HG02970 (cell line): ENCODE measurements around the gene VPS50.
"Not testable (repeated sequence)": the region's sequence is repeated elsewhere in the genome, so short reads cannot be mapped to it uniquely, and the experiment has no call there.

ENCODE experiments used
- ATAC-seq: cut with Tn5 transposase; IDR thresholded peaks from one replicate; pipeline ENCODE4 v1.9.1; 2021; ENCODE audit warnings: mild to moderate bottlenecking, moderate library complexity, moderate number of reproducible peaks; ENCODE audit not compliant: unreplicated experiment, low FRiP score

VPS50 gene

DNA sequence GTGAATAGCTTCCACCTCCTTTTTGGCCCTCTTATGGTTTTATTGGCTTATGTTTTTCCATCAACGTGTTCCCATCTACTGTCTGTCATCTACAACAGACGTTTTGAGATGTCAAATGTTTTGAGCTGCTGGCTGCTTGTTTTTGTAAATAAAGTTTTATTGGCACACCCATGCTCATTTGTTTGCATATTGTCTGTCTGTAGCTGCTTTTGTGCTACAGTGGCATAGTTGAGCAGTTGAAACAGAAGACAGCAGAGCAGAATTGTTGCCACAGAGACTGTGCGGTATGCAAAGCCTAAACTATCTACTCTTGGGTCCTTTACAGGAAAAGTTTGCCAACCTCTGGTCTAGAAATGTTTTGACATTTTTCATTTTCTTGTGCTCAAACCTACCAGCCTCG, 88.7 kb downstream of the VPS50 start:
- no peak for ATAC-seq

DNA sequence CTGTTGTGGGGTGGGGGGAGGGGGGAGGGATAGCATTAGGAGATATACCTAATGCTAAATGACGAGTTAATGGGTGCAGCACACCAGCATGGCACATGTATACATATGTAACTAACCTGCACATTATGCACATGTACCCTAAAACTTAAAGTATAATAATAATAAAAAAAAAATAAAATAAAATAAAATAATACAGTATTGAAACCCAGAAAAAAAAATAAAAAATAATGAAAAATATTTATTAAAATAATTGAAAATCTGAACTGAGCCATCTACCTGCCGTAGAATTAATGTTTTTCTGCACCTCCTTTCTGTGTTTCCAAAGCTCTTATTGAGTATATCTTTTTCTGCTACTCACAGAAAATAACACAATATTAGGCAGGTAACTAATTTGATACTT, 94.1 kb downstream of the VPS50 start:
- ATAC-seq = not testable (repeated sequence)

DNA sequence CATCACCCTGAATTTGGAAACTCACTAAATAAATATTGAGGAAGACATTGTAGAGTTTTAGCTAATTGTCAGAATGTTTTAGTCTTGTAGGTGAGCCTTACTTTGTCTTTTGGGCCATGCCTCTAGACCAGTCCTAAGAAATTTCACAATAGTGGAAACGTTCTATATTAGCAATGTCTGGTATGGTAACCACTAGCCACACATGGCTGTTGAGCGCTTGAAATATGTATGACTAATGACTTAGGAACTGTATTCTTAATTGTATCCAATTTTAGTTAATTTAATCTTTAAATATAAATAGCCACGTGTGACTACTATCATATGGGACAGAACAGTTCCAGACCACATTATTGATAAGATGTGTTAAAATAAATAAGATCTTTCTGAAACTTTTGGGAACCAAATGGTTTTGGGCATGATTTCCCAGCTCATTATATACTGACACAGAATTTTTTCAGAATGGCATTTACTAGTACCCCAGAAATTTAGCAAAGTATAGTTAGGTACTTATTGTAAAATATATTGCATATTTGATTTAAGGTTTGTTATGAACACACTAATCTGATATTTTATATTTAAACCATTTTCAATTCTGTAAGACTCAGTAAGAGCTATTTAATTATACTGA, 95.0 kb downstream of the VPS50 start:
- no peak for ATAC-seq

DNA sequence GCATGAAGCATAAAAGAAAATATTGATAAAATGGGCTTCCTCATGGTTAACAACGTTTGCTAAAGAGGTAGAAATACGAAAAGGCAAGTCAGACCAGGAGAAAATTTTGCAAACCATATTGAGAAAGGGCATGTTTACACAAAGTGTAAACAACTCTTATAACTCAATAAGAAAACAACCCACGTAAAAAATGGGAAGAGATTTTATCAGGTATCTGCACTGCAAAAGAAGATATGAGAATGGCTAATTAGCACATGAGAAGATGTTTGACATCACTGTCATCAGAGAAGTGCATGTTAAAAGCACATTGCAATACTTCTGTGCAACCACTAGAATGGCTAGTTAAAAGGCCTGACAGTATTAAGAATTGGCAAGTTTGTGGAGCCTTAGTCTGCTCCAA, 99.5 kb downstream of the VPS50 start:
- no peak for ATAC-seq

DNA sequence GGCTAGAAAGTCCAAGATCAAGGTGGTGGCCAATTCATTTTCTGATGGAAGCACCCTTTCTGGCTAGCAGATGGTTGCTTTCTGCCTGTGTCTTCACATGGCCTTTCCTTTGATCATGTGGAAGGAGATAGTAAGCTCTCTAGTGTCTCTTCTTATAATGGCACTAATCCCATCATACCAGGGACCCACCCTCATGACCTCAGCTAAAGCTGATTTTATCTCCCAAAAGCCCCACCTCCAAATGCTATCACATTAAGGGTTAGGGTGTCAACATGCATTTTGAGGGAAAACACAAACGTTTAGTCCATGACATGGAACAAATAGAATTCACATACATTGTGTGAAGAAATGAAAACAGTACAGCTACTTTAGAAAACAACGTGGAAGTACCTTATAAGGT, 100.0 kb downstream of the VPS50 start:
- no peak for ATAC-seq

DNA sequence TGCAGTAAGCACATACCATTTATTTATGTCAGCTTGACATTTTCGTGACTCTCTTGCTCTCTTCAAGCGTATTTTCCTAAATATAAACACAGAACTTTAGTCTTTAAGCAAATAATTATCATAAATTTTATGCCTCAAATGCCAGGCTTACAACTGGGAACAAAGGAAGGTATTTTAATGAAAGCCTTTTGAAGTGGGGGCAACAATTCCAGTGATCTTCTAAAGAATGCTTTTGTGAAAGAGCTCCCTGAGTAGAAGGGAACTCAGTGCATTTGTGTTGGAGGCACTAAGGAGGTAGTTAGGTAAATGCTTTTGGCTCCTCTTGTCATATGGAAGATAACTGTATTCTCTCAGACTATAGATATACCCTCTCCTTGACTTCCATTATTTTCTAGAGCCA, 104.9 kb downstream of the VPS50 start:
- ATAC-seq = no peak

DNA sequence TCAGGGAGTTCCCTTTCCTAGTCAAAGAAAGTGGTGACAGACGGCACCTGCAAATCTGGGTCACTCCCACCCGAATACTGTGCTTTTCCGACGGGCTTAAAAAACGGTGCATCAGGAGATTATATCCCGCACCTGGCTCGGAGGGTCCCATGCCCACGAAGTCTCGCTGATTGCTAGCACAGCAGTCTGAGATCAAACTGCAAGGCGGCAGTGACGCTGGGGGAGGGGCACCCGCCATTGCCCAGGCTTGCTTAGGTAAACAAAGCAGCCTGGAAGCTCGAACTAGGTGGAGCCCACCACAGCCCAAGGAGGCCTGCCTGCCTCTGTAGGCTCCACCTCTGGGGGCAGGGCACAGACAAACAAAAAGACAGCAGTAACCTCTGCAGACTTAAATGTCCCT, 110.0 kb downstream of the VPS50 start:
- ATAC-seq = not testable (repeated sequence)

DNA sequence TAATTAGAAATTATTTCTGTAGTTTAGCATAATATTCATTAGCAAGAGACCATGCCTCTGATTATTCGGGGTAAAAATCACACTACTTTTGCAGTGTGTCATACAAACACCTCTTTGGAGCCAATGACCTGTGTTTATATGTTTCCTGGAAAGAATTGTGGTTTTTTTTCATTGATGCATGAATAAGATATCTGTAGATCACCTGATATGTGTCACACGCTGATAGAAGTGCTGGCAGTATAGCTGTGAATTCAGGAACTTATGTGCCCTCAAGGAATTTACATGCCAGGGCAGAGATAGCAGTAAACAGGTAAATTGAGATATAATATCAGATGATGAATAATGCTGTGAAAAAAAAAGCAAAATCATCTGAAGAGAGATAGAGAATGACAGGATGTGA, 118.2 kb downstream of the VPS50 start:
- ATAC-seq = no peak

DNA sequence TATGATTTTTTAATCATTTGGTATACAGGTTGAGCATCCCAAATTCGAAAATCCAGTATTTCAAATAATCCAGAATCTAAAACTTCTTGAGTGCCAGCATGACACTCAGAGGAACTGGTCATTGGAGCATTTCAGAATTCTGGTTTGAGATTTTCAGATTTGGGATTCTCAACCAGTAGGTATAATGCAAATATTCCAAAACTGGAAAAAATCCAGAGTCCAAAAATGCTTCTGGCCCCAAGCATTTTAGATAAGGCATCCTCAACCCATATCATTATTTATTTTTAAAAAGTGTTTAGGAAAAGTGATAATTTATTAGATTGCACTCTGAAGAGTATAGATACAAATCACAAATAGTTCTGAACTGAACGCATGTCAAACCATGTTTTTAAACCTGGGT, 120.7 kb downstream of the VPS50 start:
- no peak for ATAC-seq

DNA sequence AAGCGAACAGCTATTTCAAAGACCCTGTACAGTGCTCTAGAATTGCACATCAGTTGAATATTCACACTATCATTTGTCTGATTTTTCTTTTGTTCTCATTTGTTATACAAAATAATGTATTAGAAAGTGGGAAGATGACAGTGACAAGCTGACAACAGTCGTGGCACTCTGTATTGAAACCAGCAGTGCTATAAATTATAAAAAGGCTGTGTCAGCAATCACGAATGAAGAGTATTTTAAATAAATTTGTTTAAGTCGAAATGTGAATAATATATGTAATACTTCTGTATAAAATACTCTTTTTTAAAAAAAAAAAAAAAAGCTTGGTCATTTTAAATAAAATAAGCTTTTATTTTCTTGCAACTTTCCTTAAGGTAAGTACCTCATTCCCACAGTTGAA, 122.6 kb downstream of the VPS50 start:
- no peak for ATAC-seq

DNA sequence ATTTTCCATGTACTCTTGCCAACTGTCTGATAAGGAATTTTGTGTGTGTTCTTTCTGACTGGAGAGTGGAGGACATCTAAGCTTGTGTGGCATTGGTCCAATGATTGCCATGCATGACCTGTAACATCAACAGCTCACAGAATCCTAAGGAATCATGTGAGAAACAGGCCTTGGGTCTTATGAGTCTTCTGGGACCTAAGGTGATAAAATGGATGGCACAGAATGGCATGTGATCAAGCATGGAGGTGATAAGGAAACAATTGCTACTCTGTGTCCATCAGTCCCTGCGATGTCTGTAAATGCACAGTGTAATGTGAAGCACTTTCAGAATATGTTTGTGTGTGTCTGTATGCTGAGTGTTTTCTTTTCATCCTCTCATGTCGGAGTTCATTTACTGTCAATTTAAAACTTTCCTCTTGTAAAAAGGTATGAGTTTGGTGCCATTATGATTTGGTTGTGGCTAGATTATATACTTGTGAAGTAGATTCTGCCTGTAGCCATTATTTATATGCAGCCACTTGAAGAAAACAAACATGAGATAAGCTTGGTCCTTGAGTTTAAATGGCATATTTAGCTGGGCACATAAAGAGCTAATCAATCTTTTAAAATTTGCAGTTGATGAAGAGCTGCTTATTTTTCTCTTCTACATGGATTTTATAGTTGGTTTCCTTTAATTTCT, 127.5 kb downstream of the VPS50 start:
- ATAC-seq = no peak

DNA sequence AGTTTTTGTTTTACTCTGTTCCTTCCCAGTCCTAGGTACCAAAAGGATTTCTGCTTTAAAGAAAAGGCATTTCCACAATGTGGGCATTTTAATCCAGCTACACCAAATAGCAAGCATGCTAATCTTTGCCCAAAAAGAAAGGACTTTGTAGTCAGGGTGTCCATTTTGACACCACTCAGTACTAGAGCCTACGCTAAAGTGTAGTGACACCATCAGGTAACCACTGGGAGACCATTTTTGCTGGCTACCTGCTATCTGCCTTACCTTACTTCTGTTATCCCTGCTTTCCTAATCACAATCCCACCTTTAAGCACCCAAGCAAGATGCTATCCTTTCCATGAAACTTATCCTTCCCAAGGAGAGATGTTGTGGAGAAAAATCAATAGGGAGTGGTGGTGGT, 129.7 kb downstream of the VPS50 start:
- no peak for ATAC-seq

DNA sequence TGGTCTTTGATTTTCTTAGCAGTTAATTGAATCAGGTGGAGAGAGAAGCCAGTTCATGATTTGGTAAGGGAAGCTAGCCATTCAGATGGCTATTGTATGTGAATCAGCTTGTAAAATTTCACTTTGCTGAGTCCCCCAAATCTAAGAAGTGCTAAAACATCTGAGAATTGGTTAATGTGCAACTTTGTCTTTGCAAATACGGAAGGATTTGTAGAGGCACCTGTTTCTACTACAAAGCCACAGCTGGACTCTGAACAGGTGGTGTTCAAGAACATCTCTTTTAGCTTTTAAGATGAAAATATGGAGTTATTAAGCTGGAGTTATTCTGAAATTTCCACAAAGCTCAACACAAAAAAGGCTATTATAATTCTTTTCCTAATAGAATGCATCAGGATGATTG, 132.6 kb downstream of the VPS50 start:
- no peak for ATAC-seq

DNA sequence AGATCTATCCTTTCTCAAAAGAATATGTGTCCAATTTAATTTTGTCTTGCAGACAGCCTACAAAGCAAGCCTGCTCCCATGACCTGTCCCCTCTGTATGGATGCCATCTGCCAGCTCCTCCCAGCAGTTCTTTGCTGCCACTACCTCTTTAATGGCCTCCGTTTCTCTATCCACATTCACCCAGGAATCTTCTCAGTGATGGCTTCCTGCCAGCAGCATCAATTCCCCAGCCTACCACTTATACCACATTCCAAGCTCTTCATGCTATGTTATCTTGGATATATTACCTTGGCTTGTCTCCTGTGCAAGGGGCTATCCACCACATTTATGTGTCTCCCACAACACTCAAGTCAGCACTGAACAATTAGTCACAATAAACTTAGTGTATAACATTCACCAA, 133.2 kb downstream of the VPS50 start:
- ATAC-seq = no peak

DNA sequence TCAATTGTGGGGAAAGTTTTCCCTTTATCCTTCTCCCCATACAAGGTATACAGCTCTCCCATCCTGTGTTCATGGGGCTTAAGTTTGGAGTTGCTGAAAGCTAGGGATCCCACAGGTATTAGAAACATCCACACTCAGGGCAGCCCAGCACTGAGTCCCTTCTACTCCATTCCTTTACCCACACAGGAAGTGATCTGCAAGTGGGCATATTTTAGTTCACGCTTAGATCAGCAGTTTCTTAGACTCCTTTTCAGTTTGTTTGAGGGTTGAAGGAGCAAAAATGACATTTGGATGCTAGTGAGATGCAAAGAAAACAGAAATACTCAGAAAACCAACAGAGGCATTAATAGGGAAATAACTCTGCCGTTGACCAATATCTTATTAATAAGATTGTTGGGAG, 134.7 kb downstream of the VPS50 start:
- no peak for ATAC-seq

DNA sequence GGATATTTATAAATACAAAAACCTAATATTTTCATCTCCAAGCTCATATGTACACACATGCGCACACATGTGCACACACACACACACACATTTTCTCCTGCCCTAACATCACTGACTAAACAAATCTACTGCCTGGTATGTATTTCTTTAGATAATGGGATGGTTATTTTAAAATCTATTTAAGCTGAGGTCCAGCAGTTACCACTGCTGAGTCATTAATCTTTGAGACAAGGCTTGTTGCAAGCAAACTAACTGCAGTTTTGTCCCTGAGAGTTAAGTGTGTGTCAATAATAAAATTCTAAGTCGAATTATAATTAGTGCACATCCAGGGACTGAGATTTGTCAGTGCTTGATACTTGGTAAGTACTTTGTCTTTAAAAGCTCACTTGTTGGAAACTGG, 135.1 kb downstream of the VPS50 start:
- ATAC-seq = no peak

DNA sequence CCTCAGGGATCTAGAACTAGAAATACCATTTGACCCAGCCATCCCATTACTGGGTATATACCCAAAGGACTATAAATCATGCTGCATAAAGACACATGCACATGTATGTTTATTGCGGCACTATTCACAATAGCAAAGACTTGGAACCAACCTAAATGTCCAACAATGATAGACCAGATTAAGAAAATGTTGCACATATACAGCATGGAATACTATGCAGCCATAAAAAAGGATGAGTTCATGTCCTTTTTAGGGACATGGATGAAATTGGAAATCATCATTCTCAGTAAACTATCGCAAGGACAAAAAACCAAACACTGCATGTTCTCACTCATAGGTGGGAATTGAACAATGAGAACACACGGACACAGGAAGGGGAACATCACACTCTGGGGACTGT, 138.8 kb downstream of the VPS50 start:
- not testable (repeated sequence) for ATAC-seq

DNA sequence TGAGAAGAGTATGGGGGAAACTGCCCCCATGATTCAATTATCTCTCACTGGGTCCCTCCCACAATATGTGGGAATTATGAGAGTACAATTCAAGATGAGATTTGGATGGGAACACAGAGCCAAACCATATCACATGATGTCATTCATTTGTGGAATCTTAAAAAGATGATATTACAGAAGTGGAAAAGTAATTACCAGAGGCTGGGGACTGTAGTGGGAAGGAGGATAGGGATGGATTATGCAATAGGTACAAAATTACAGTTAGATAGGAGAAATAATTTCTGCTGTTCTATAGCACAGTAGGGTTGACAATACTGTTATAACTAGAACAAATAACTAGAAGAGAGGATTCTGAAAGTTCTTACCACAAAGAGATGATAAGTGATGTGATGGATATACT, 141.4 kb downstream of the VPS50 start:
- no peak for ATAC-seq

DNA sequence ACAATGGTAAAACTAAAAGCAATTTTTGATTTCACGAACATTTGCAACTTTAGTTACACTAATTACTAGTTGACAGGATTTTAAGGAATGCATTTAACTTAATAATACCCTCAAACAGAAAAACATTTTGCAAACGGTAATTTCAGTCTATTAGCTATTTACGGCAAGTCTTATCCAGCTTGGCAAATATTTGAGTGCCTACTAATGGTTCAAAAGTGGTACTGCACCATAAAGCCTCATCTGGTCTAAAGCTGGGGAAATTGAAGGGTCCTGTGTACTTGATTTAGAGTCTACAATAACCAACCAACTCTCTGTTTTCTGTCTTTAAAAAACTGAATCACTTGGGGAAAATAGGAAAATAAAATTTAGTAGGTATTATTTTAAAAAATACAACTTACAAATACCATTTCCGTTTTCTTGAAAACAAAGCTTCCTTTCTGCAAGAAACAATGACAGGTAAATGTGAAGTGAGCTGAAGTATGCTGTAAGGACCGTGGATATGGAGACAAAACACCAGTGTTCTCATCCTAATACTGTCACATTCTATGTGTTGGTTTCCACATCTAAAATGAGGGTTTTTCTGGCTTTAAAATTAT, 142.3 kb downstream of the VPS50 start:
- ATAC-seq = no peak

DNA sequence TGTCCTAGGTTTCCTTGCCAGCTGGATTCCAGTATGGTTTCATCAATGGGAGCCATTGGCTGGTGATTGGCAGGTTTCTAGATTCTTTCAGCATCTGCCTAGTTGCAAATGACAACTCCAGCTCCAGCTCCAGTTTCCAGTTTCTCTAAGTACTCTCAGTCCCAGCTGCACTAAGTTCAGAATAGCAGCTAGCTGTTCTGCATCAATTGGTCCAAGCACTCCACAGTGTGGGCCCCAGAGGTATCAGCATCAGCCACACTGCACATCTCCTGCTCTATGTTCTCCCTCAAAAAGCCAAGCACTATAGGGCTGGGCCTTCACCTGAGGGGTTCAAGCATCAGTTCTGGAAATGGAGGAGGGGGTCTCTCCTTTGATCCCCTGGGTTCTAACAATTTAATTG, 143.4 kb downstream of the VPS50 start:
- no peak for ATAC-seq

DNA sequence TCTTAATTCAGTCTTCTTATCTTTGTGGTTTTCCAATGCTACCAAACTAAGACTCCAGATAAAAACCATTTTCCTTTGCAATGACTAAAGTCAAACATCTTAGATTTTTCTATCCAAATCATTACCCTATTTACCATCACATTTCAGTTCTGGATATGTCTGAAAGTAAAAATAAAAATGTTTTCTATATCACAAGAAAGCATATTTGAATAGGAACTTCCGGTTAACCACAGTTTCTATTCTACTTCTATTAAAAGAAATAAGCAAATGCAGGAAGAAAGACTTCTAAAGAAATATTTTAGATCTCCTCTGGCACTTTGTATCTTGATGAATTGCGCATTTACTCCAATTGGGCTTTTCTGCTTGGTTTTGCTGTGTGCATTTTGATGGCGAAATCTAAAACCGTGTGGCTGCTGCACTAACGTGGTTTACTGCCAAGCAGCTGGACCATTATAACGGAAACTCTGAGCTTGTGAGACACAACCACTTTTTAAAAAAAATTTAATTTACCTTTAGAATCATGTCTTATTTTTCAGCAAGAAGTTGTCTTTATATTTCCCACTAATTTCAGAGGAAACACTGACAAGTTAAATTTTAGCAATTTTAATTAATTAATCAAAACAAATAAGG, 146.1 kb downstream of the VPS50 start:
- ATAC-seq = peak; percentile 61

DNA sequence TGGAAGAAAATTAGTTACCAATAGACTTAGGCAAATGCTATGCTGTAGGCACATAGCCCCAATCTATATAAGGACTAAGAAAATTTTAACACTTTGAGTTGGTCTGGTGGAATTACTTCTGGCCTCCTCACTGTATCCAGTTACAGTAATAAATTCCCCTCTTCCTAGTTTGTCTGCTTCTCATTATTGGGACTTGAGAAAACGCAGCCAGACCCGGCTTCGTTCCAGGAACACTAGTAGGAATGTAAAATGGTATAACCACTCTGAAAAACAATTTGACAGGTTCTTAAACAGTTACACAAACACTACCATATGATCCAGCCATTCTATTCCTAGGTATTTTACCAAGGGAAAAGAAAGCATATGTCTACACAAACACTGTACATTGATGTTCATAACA, 150.2 kb downstream of the VPS50 start:
- no peak for ATAC-seq
